OCI-LY3 (cell line): ENCODE data around the gene ELF2.

Experiments
- H2AFZ ChIP-seq: fragments of 200-600, 300-600 bp; shearing (Covaris generic); 2 replicates; pipeline ENCODE4 v1.6.0; 2014; ENCODE audit warnings: antibody characterized with exemption, low read depth, low read length
- H3K27ac ChIP-seq: fragments of 200-600, 300-600 bp; sonication (generic); 2 replicates; pipeline ENCODE4 v1.5.1; 2014; ENCODE audit warnings: mild to moderate bottlenecking, low read length, moderate library complexity, mixed read lengths
- H3K27me3 ChIP-seq: fragments of 200-600, 300-600 bp; sonication (generic); 2 replicates; pipeline ENCODE4 v1.6.1; 2014; ENCODE audit warnings: low read depth, low read length, mixed read lengths
- H3K36me3 ChIP-seq: fragments of 200-600, 300-600 bp; sonication (generic); replicated peaks from 2 replicates; pipeline ENCODE3; 2014; ENCODE audit warnings: low read depth, low read length, mixed read lengths
- H3K4me1 ChIP-seq: fragments of 300-600, 200-600 bp; sonication (generic); 2 replicates; pipeline ENCODE4 v1.6.1; 2014; ENCODE audit warnings: low read length, mixed read lengths
- H3K4me2 ChIP-seq: fragments of 200-600, 300-600 bp; sonication (generic); 2 replicates; pipeline ENCODE4 v1.6.1; 2014; ENCODE audit warnings: low read length, mixed read lengths
- H3K4me3 ChIP-seq: fragments of 300-600, 200-600 bp; sonication (generic); 2 replicates; pipeline ENCODE4 v1.5.1; 2014; ENCODE audit warnings: antibody characterized with exemption, mild to moderate bottlenecking, low read length, moderate library complexity
- H3K79me2 ChIP-seq: fragments of 300-600, 200-600 bp; shearing (Covaris generic); 2 replicates; pipeline ENCODE4 v1.6.1; 2014; ENCODE audit warnings: mild to moderate bottlenecking, low read length, mixed read lengths
- H3K9ac ChIP-seq: fragments of 300-600, 200-600 bp; shearing (Covaris generic); 2 replicates; pipeline ENCODE4 v1.6.0; 2014; ENCODE audit warnings: mild to moderate bottlenecking, low read length, moderate library complexity
- H3K9me3 ChIP-seq: fragments of 200-600, 300-600 bp; shearing (Covaris generic); 2 replicates; pipeline ENCODE4 v1.6.1; 2014; ENCODE audit warnings: low read length, mixed read lengths; ENCODE audit not compliant: insufficient read depth
- H4K20me1 ChIP-seq: fragments of 200-600, 300-600 bp; sonication (generic); 2 replicates; pipeline ENCODE4 v1.6.1; 2016; ENCODE audit warnings: low read length, mixed read lengths; ENCODE audit not compliant: insufficient read depth
- CTCF ChIP-seq: fragments of 200-600, 300-600 bp; sonication (generic); IDR thresholded peaks from 2 replicates; pipeline ENCODE4 v1.5.1; 2014; ENCODE audit warnings: antibody characterized with exemption, low read length, low read depth
- EZH2phosphoT487 ChIP-seq: fragments of 200-600 bp; shearing (Covaris generic); IDR thresholded peaks from 2 replicates; pipeline ENCODE4 v1.6.1; 2018; ENCODE audit warnings: antibody characterized with exemption, mixed run types, low read depth

Gene ELF2

GRCh38 chr4:139177049-139177868 is at the start of gene ELF2:
TSS of gene ELF2 (minus strand) at chr4:139177218. CDS start at chr4:139137701, 39,517 bp downstream.
- Histone ChIP-seq H3K36me3 (no peaks in the 10 kb centered on the region), H3K79me2 (peaks cover 35% of the 10 kb centered on the region), H3K4me3 (peak within 1 kb of the TSS; percentile 78), H3K27me3 (peaks cover 4% of the 10 kb centered on the region; the same call in 1 of the 2 replicates), H3K9ac (peak within 1 kb of the TSS; percentile 74), H2AFZ (peak within 1 kb of the TSS; percentile 87), H3K4me2 (peak within 1 kb of the TSS; percentile 87), H3K27ac (peak within 1 kb of the TSS; percentile 71), H3K9me3 (no peaks in the 10 kb centered on the region), H3K4me1 (peaks cover 21% of the 10 kb centered on the region), H4K20me1 (peaks cover 17% of the 10 kb centered on the region)
- no peak for TF ChIP-seq EZH2phosphoT487
- no peak for TF ChIP-seq CTCF

DNA sequence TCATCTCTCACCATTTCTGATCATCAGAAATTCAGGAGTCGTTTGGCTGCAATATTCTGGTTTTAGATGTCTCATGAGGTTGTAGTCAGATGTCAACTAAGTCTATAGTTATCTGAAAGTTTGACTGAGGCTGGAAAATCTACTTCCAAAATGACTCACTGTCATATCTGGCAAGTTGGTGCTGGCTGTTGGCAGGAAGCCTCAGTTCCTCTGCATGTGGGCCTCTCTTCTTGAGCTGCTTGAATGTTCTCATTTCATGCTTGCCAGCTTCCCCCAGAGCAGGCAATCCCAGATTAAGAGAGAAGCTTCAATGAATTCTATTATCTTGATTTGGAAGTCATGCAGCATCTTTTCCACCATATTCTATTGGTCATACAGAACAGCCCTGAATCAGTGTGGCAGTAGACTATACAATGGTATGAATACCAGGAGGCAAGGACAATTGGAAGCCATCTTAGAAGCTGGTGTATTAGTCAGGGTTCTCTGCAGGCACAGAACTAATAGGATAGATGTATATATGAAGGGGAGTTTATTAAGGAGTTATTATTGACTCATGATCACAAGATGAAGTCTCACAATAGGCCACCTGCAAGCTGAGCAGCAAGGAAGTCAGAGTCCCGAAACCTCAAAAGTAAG is 46.8 kb upstream of the ELF2 start:
- no peaks in the 10 kb centered on the region for H3K9me3 ChIP-seq
- peak overlapping the region; percentile 7; the same call in 1 of the 2 replicates for H3K4me2 ChIP-seq
- no peak for TF ChIP-seq EZH2phosphoT487
- no peak for TF ChIP-seq CTCF

GRCh38 chr4:139222215-139222614 is 45.2 kb upstream of the ELF2 start:
- H3K36me3 ChIP-seq: no peaks in the 10 kb centered on the region
- H3K4me3 ChIP-seq: no peak overlapping the region
- H3K79me2 ChIP-seq: no peaks in the 10 kb centered on the region
- no peak overlapping the region for H3K4me2 ChIP-seq
- H2AFZ ChIP-seq: no peak overlapping the region
- H3K9me3 ChIP-seq: no peaks in the 10 kb centered on the region
- no peak for TF ChIP-seq EZH2phosphoT487
- no peak for TF ChIP-seq CTCF
- H3K4me1 ChIP-seq: peaks cover 14% of the 10 kb centered on the region
- no peaks in the 10 kb centered on the region for H3K27me3 ChIP-seq
- no peak overlapping the region for H3K27ac ChIP-seq
- no peak overlapping the region for H3K9ac ChIP-seq
- H4K20me1 ChIP-seq: no peaks in the 10 kb centered on the region

More for the DNA sequence above, 46.8 kb upstream of the ELF2 start:
- H3K27ac ChIP-seq: peak overlapping the region; percentile 3; the same call in 1 of the 2 replicates
- no peaks in the 10 kb centered on the region for H3K79me2 ChIP-seq
- no peaks in the 10 kb centered on the region for H3K36me3 ChIP-seq
- H3K27me3 ChIP-seq: no peaks in the 10 kb centered on the region
- no peak overlapping the region for H3K9ac ChIP-seq
- H4K20me1 ChIP-seq: no peaks in the 10 kb centered on the region
- peaks cover 22% of the 10 kb centered on the region for H3K4me1 ChIP-seq
- H2AFZ ChIP-seq: peak overlapping the region; percentile 3; the same call in 1 of the 2 replicates
- no peak overlapping the region for H3K4me3 ChIP-seq

DNA sequence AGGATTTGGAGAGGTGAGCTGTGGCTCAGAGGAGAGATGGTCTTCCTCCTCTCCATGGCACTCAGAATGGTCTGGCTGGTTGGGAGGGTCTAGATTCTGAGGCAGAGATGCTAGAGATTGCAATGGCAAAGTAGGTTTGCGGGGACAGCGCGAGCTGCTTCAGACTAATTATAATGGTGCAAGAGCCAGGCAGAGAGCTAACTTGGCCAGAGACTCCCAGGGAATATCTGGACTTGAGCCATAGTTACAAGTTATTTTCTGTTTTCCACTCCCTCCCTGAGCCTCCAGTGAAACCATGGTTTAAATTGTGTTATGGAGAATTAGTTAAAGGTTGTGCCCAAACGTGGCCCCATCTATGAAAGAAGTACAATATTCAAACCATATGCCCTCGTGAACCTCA is 44.7 kb upstream of the ELF2 start:
- H3K27me3 ChIP-seq: no peaks in the 10 kb centered on the region
- H3K36me3 ChIP-seq: no peaks in the 10 kb centered on the region
- H3K9me3 ChIP-seq: no peaks in the 10 kb centered on the region
- no peak overlapping the region for H3K4me2 ChIP-seq
- H4K20me1 ChIP-seq: no peaks in the 10 kb centered on the region
- TF ChIP-seq CTCF: no peak
- TF ChIP-seq EZH2phosphoT487: no peak
- H3K27ac ChIP-seq: no peak overlapping the region
- H3K4me3 ChIP-seq: no peak overlapping the region
- no peaks in the 10 kb centered on the region for H3K79me2 ChIP-seq
- H3K9ac ChIP-seq: no peak overlapping the region
- H2AFZ ChIP-seq: no peak overlapping the region
- H3K4me1 ChIP-seq: peaks cover 14% of the 10 kb centered on the region
